Skeletal muscle tissue (tissue), 4 donors: ENCODE data around the gene TTC24. TPM values are rescaled to one million over a fixed set of nuclear protein-coding genes. Genes with fewer than 3 reads are reported as not detected.

Experiments used
- H3K27ac ChIP-seq: one replicate; pipeline ENCODE4 v1.7.0; 2013; ENCODE audit warnings: mild to moderate bottlenecking, low read depth, low read length, inconsistent platforms
- H3K27me3 ChIP-seq, 3 donors: one replicate each; pipeline ENCODE4 v1.7.0; 2013; ENCODE audit warnings: low read length in 3 of 3; ENCODE audit not compliant: control insufficient read depth in 3 of 3, insufficient read depth in 3 of 3
- H3K36me3 ChIP-seq, 3 donors: one replicate each; pipeline ENCODE4 v1.7.0; 2013; ENCODE audit warnings: low read length in 3 of 3; ENCODE audit not compliant: control insufficient read depth in 3 of 3, insufficient read depth in 3 of 3
- H3K4me1 ChIP-seq, 3 donors: one replicate each; pipeline ENCODE4 v1.7.0; 2013; ENCODE audit warnings: low read length in 3 of 3, mild to moderate bottlenecking in 3 of 3; ENCODE audit not compliant: control insufficient read depth in 3 of 3, insufficient read depth in 3 of 3
- H3K4me3 ChIP-seq, 3 donors: one replicate each; pipeline ENCODE4 v1.7.0; 2013; ENCODE audit warnings: low read length in 3 of 3
- H3K9ac ChIP-seq, 3 donors: one replicate each; pipeline ENCODE4 v1.7.0; 2013; ENCODE audit warnings: low read length in 3 of 3, mild to moderate bottlenecking in 3 of 3, moderate library complexity in 2 of 3, low read depth in 1 of 3
- H3K9me3 ChIP-seq, 3 donors: one replicate each; pipeline ENCODE4 v1.7.0; 2013; ENCODE audit warnings: low read length in 3 of 3; ENCODE audit not compliant: control insufficient read depth in 3 of 3
- total RNA-seq: library from RNA; depleted of rRNA; stranded (reverse); fragments of >200 nt; gene quantifications from one replicate; pipeline ENCODE4 v1.2.3, GENCODE V29; 2014
- donor health status: Osteomylitis.

Gene TTC24
- total RNA-seq, 1 donor from 2014 or later, result not detected

GRCh38 chr1:156616463-156616862 lies 36.9 kb downstream of the TTC24 start:
- H3K9me3 ChIP-seq, result no peaks in the 10 kb centered on the region
- no peak overlapping the region for H3K4me3 ChIP-seq
- H3K27ac ChIP-seq, result peak overlapping the region; percentile 44
- H3K4me1 ChIP-seq, result peaks cover 0 to 6% (median 3%) of the 10 kb centered on the region in 3 donors
- no peaks in the 10 kb centered on the region for H3K36me3 ChIP-seq
- H3K27me3 ChIP-seq, result peaks cover 4 to 21% (median 21%) of the 10 kb centered on the region in 3 donors
- no peak overlapping the region for H3K9ac ChIP-seq

GRCh38 chr1:156618853-156619581 lies 39.5 kb downstream of the TTC24 start, which contains the start of gene HAPLN2:
TSS of gene HAPLN2 (plus strand) at chr1:156619415. CDS start at chr1:156623491, 4,076 bp downstream.
- Histone ChIP-seq H3K27me3 (peaks cover 21 to 35% (median 34%) of the 10 kb centered on the region in 3 donors), H3K4me1 (peaks cover 3 to 7% (median 6%) of the 10 kb centered on the region in 3 donors), H3K36me3 (no peaks in the 10 kb centered on the region), H3K27ac (no peak within 1 kb of the TSS), H3K9ac (no peak within 1 kb of the TSS), H3K9me3 (no peaks in the 10 kb centered on the region), H3K4me3 (no peak within 1 kb of the TSS)

- no peaks in the 10 kb centered on the region for H3K36me3 ChIP-seq
- no peak overlapping the region for H3K4me3 ChIP-seq
- no peak overlapping the region for H3K9ac ChIP-seq
- peaks cover 7 to 12% (median 12%) of the 10 kb centered on the region in 3 donors for H3K4me1 ChIP-seq
- H3K27me3 ChIP-seq, result peaks cover 27 to 40% (median 39%) of the 10 kb centered on the region in 3 donors
- H3K9me3 ChIP-seq, result no peaks in the 10 kb centered on the region
- no peak overlapping the region for H3K27ac ChIP-seq
Observed at GRCh38 chr1:156619582-156619955, 40.0 kb downstream of the TTC24 start.

- H3K36me3 ChIP-seq, result no peaks in the 10 kb centered on the region
- no peak overlapping the region for H3K4me3 ChIP-seq
- no peak overlapping the region for H3K9ac ChIP-seq
- no peak overlapping the region for H3K27ac ChIP-seq
- H3K4me1 ChIP-seq, result peaks cover 16 to 20% (median 18%) of the 10 kb centered on the region in 3 donors
- peaks cover 47 to 58% (median 54%) of the 10 kb centered on the region in 3 donors for H3K27me3 ChIP-seq
- H3K9me3 ChIP-seq, result no peaks in the 10 kb centered on the region
Observed at GRCh38 chr1:156622581-156623297, 43.2 kb downstream of the TTC24 start.

- H3K27me3 ChIP-seq, result peaks cover 43 to 55% (median 53%) of the 10 kb centered on the region in 3 donors
Observed at GRCh38 chr1:156623946-156624813, 44.7 kb downstream of the TTC24 start.

GRCh38 chr1:156624814-156625435 lies 45.4 kb downstream of the TTC24 start:
- Histone ChIP-seq H3K27ac (no peak overlapping the region), H3K9ac (peak overlapping the region in 2 of 3 donors; percentile 11 to 33), H3K9me3 (no peaks in the 10 kb centered on the region), H3K4me3 (peak overlapping the region in 2 of 3 donors; percentile 56 to 59), H3K27me3 (peaks cover 43 to 48% (median 46%) of the 10 kb centered on the region in 3 donors), H3K4me1 (peaks cover 16 to 20% (median 18%) of the 10 kb centered on the region in 3 donors), H3K36me3 (no peaks in the 10 kb centered on the region)

More at GRCh38 chr1:156623946-156624813, 44.7 kb downstream of the TTC24 start:
- Histone ChIP-seq H3K4me3 (peak overlapping the region in 2 of 3 donors; percentile 56 to 59), H3K4me1 (peaks cover 16 to 20% (median 18%) of the 10 kb centered on the region in 3 donors), H3K27ac (no peak overlapping the region), H3K36me3 (no peaks in the 10 kb centered on the region), H3K9ac (peak overlapping the region in 2 of 3 donors; percentile 11 to 33), H3K9me3 (no peaks in the 10 kb centered on the region)

- Histone ChIP-seq H3K4me1 (peaks cover 16 to 20% (median 18%) of the 10 kb centered on the region in 3 donors), H3K4me3 (peak overlapping the region in 2 of 3 donors; percentile 34 to 64), H3K27ac (no peak overlapping the region), H3K9me3 (no peaks in the 10 kb centered on the region), H3K36me3 (no peaks in the 10 kb centered on the region), H3K27me3 (peaks cover 43 to 46% (median 44%) of the 10 kb centered on the region in 3 donors), H3K9ac (peak overlapping the region in 1 of 3 donors; percentile 33)
Observed at GRCh38 chr1:156625436-156626078, 46.0 kb downstream of the TTC24 start.

GRCh38 chr1:156626079-156626438 lies 46.5 kb downstream of the TTC24 start:
- Histone ChIP-seq H3K27ac (no peak overlapping the region), H3K27me3 (peaks cover 44 to 49% (median 45%) of the 10 kb centered on the region in 3 donors), H3K9ac (no peak overlapping the region), H3K9me3 (no peaks in the 10 kb centered on the region), H3K4me3 (no peak overlapping the region), H3K4me1 (peaks cover 16 to 20% (median 18%) of the 10 kb centered on the region in 3 donors), H3K36me3 (no peaks in the 10 kb centered on the region)
